IMR-90 (cell line): ENCODE results near the gene RGR. TPM values are rescaled to one million over a fixed set of nuclear protein-coding genes. Genes with fewer than 3 reads are reported as not detected.

Source experiments
- ATAC-seq: fragments of 200-7000 bp; cut with Tn5 transposase; 2 replicates; pipeline ENCODE4 v1.9.1; 2020; ENCODE audit warnings: low read depth, mild to moderate bottlenecking, moderate library complexity
- BruUV-seq: library from RNA; stranded (reverse); fragments of 400-500 nt; replicated peaks from 2 replicates; lab custom pipeline; 2021; lab: Mats Ljungman, UMichigan
- CTCF ChIA-PET: fragments of 300-600 bp; formaldehyde crosslinking; extraction: SDS; loops from one replicate; lab custom pipeline; 2021; ENCODE audit warnings: antibody characterized with exemption; lab: Yijun Ruan, JAX
- POLR2A ChIA-PET: fragments of 300-600 bp; sonication (Branson Sonifier 250); formaldehyde crosslinking; loops from one replicate; lab custom pipeline; 2022; ENCODE audit warnings: antibody characterized with exemption; ENCODE audit not compliant: unreplicated experiment; lab: Charles Lee
- DNase-seq: peaks from one replicate; pipeline ENCODE4 v3.0.0; 2013
- H2AFZ ChIP-seq: replicated peaks from 2 replicates; pipeline ENCODE3; 2013; ENCODE audit warnings: low read length, mild to moderate bottlenecking; ENCODE audit not compliant: poor library complexity
- H2AK5ac ChIP-seq: 2 replicates; pipeline ENCODE4 v1.6.1; 2013; ENCODE audit warnings: low read depth, low read length, inconsistent platforms
- H2AK9ac ChIP-seq: replicated peaks from 2 replicates; pipeline ENCODE3; 2013; ENCODE audit warnings: mild to moderate bottlenecking, low read depth, low read length, moderate library complexity; ENCODE audit not compliant: poor library complexity
- H2BK120ac ChIP-seq: 2 replicates; pipeline ENCODE4 v1.6.1; 2013; ENCODE audit warnings: low read depth, low read length, inconsistent platforms
- H2BK15ac ChIP-seq: 3 replicates; pipeline ENCODE4 v1.6.1; 2013; ENCODE audit warnings: low read depth, low read length, inconsistent platforms
- H2BK20ac ChIP-seq: 2 replicates; pipeline ENCODE4 v1.6.1; 2013; ENCODE audit warnings: low read depth, mild to moderate bottlenecking, inconsistent platforms, low read length, moderate library complexity
- H2BK5ac ChIP-seq: 2 replicates; pipeline ENCODE4 v1.6.1; 2013; ENCODE audit warnings: mild to moderate bottlenecking, low read depth, low read length, inconsistent platforms; ENCODE audit not compliant: poor library complexity, severe bottlenecking
- H3K14ac ChIP-seq: replicated peaks from 2 replicates; pipeline ENCODE4 v1.6.1; 2013; ENCODE audit warnings: low read depth, low read length, inconsistent platforms
- H3K18ac ChIP-seq: 2 replicates; pipeline ENCODE4 v1.6.1; 2013; ENCODE audit warnings: low read depth, low read length, control low read depth
- H3K23ac ChIP-seq: 2 replicates; pipeline ENCODE4 v1.6.1; 2013; ENCODE audit warnings: low read depth, low read length, inconsistent platforms
- H3K27ac ChIP-seq: 2 replicates; pipeline ENCODE4 v1.5.1; 2013; ENCODE audit warnings: mild to moderate bottlenecking, control low read depth, low read length; ENCODE audit not compliant: insufficient read depth
- H3K27me3 ChIP-seq: 2 replicates; pipeline ENCODE4 v1.6.1; 2013; ENCODE audit warnings: low read length; ENCODE audit not compliant: control insufficient read depth, insufficient read depth
- H3K36me3 ChIP-seq: 2 replicates; pipeline ENCODE4 v1.6.1; 2013; ENCODE audit warnings: low read length, mixed read lengths; ENCODE audit not compliant: control insufficient read depth, insufficient read depth
- H3K4ac ChIP-seq: 2 replicates; pipeline ENCODE4 v1.6.1; 2013; ENCODE audit warnings: low read depth, low read length, inconsistent platforms
- H3K4me1 ChIP-seq: 2 replicates; pipeline ENCODE4 v1.6.1; 2013; ENCODE audit warnings: low read length, mixed read lengths; ENCODE audit not compliant: control insufficient read depth, insufficient read depth
- H3K4me2 ChIP-seq: 2 replicates; pipeline ENCODE4 v1.6.1; 2013; ENCODE audit warnings: low read depth, mild to moderate bottlenecking, control low read depth, low read length, moderate library complexity
- H3K4me3 ChIP-seq: 2 replicates; pipeline ENCODE4 v1.5.1; 2013; ENCODE audit warnings: low read depth, mild to moderate bottlenecking, control low read depth, low read length, moderate library complexity; ENCODE audit not compliant: insufficient read depth
- H3K56ac ChIP-seq: 2 replicates; pipeline ENCODE4 v1.6.1; 2013; ENCODE audit warnings: low read length, inconsistent platforms; ENCODE audit not compliant: insufficient read depth; ENCODE audit errors: extremely low read depth
- H3K79me1 ChIP-seq, 2 experiments: 2 replicates each; pipeline ENCODE4 v1.6.1; 2013; ENCODE audit warnings: low read length in 2 of 2, inconsistent platforms in 1 of 2, low read depth in 1 of 2
- H3K9ac ChIP-seq: 2 replicates; pipeline ENCODE4 v1.6.1; 2013; ENCODE audit warnings: low read depth, low read length, control low read depth
- H3K9me1 ChIP-seq: 2 replicates; pipeline ENCODE4 v1.6.1; 2013; ENCODE audit warnings: low read length, inconsistent platforms; ENCODE audit not compliant: insufficient read depth
- H3K9me3 ChIP-seq: 2 replicates; pipeline ENCODE4 v1.6.1; 2013; ENCODE audit warnings: low read length; ENCODE audit not compliant: control insufficient read depth, insufficient read depth
- H4K20me1 ChIP-seq: 2 replicates; pipeline ENCODE4 v1.6.1; 2013; ENCODE audit warnings: low read length, inconsistent platforms; ENCODE audit not compliant: insufficient read depth
- H4K5ac ChIP-seq: 2 replicates; pipeline ENCODE4 v1.6.1; 2013; ENCODE audit warnings: mild to moderate bottlenecking, low read depth, low read length, control low read depth
- H4K8ac ChIP-seq, 2 experiments: 2 replicates each; pipeline ENCODE4 v1.6.1; 2013; ENCODE audit warnings: low read depth in 2 of 2, low read length in 2 of 2, control low read depth in 1 of 2, inconsistent platforms in 1 of 2
- H4K91ac ChIP-seq: 2 replicates; pipeline ENCODE4 v1.6.1; 2013; ENCODE audit warnings: low read depth, low read length, inconsistent platforms; ENCODE audit not compliant: insufficient read depth
- BHLHE40 ChIP-seq: fragments of 150-350 bp; IDR thresholded peaks from 2 replicates; pipeline ENCODE4 v1.6.1; 2016; ENCODE audit warnings: mild to moderate bottlenecking, low read depth, low read length
- CHD1 ChIP-seq: IDR thresholded peaks from 2 replicates; pipeline ENCODE4 v1.6.1; 2012; ENCODE audit warnings: low read depth, low read length, improper control_type of control experiment
- ELK1 ChIP-seq: fragments of 150-350 bp; IDR thresholded peaks from 2 replicates; pipeline ENCODE4 v1.6.1; 2016; ENCODE audit warnings: low read depth, mild to moderate bottlenecking, low read length, moderate library complexity, borderline replicate concordance
- FOS ChIP-seq: fragments of 150-350 bp; IDR thresholded peaks from 2 replicates; pipeline ENCODE4 v1.6.1; 2016; ENCODE audit warnings: low read depth, low read length
- MAFK ChIP-seq: IDR thresholded peaks from 2 replicates; pipeline ENCODE4 v1.6.1; 2012; ENCODE audit warnings: low read depth, low read length, improper control_type of control experiment
- MAZ ChIP-seq: IDR thresholded peaks from 2 replicates; pipeline ENCODE4 v1.6.1; 2012; ENCODE audit warnings: low read depth, mild to moderate bottlenecking, low read length, improper control_type of control experiment, moderate library complexity, borderline replicate concordance
- POLR2A ChIP-seq: IDR thresholded peaks from 2 replicates; pipeline ENCODE4 v1.6.1; 2012; ENCODE audit warnings: mild to moderate bottlenecking, low read depth, low read length
- RFX5 ChIP-seq: IDR thresholded peaks from 2 replicates; pipeline ENCODE4 v1.8.0; 2012; ENCODE audit warnings: low read depth, mild to moderate bottlenecking, low read length, moderate library complexity
- WGBS, 2 experiments: methylation state at CpG; one replicate each; pipeline versions ENCODE4 v1.1.5 to v1.1.7; 2013; ENCODE audit warnings: missing lambda C conversion rate in 2 of 2; ENCODE audit not compliant: insufficient read length in 1 of 2; ENCODE audit errors: extremely low coverage in 2 of 2; 5-methylcytosine and 5-hydroxymethylcytosine counted together
- dilution Hi-C: fragments of 300-500 bp; cut with HindIII; formaldehyde crosslinking; loops from one replicate; pipeline ENCODE4 v1.14.3; 2018; ENCODE audit warnings: low sequenced_read_pairs; ENCODE audit not compliant: unreplicated experiment
- in situ Hi-C: fragments of 300-500 bp; cut with MboI; formaldehyde crosslinking; loops from 3 replicates; pipeline ENCODE4 v1.14.3; 2019; ENCODE audit warnings: low sequenced_read_pairs, inconsistent platforms, mixed read lengths
- intact Hi-C: fragments of 100-400 bp; cut with micrococcal nuclease; formaldehyde crosslinking; loops from 2 replicates; pipeline ENCODE4 v1.10.0; 2022
- polyA plus RNA-seq, 3 experiments: library from polyadenylated mRNA; depleted of rRNA; stranded (reverse); fragments of >200 nt; gene quantifications; 2 replicates each; pipeline ENCODE4 v1.2.3, GENCODE V29; 2012; ENCODE audit warnings: low replicate concordance in 1 of 3
- total RNA-seq: library from RNA; depleted of rRNA; stranded (reverse); fragments of >200 nt; gene quantifications from 2 replicates; pipeline ENCODE4 v1.2.3, GENCODE V29; 2012

RGR gene
- total and polyA plus RNA-seq, 2 of the 4 experiments (the other 2 are of a cell fraction) = not detected

GRCh38 chr10:84241185-84241790 lies 3.6 kb upstream of the RGR start, which contains the start of gene LRIT1:
LRIT1 (minus strand) TSS chr10:84241546; CDS start chr10:84241439, 107 bp downstream.
- intact Hi-C loops = no loop called here
- no peaks in the 10 kb centered on the region for H3K79me1 ChIP-seq
- no peak within 1 kb of the TSS for H3K4me3 ChIP-seq
- no peak within 1 kb of the TSS for H3K23ac ChIP-seq
- no peak within 1 kb of the TSS for H4K91ac ChIP-seq
- H2BK20ac ChIP-seq = no peak within 1 kb of the TSS
- WGBS, 2 experiments = no CpG with 5 or more reads among the region's 13 CpGs
- H2BK15ac ChIP-seq = no peak within 1 kb of the TSS
- peaks cover 20% of the 10 kb centered on the region for H3K27me3 ChIP-seq
- no peak within 1 kb of the TSS for H3K4me2 ChIP-seq
- POLR2A ChIA-PET = no interaction called here
- no peak within 1 kb of the TSS for H3K4ac ChIP-seq
- no peak within 1 kb of the TSS for H2BK5ac ChIP-seq
- no peaks in the 10 kb centered on the region for H4K20me1 ChIP-seq
- TF ChIP-seq ELK1 (no peak), RFX5 (no peak), CHD1 (no peak), POLR2A (no peak), MAZ (no peak), MAFK (no peak), FOS (no peak), BHLHE40 (no peak)
- H3K56ac ChIP-seq = no peak within 1 kb of the TSS
- dilution Hi-C loops = no loop called here
- ATAC-seq (no peak), DNase-seq (no peak)
- H2AK5ac ChIP-seq = no peak within 1 kb of the TSS
- CTCF ChIA-PET = interaction anchor here (1.1 kb wide), 1 partner anchor 15 kb away, joined by 4 read pairs; no protein-coding TSS in a partner anchor
- H3K14ac ChIP-seq = no peak within 1 kb of the TSS
- no TSS peak for BruUV-seq
- H3K36me3 ChIP-seq = no peaks in the 10 kb centered on the region
- H3K9ac ChIP-seq = no peak within 1 kb of the TSS
- H3K9me1 ChIP-seq = no peaks in the 10 kb centered on the region
- H2BK120ac ChIP-seq = no peak within 1 kb of the TSS
- H3K4me1 ChIP-seq = no peaks in the 10 kb centered on the region
- no peak within 1 kb of the TSS for H3K27ac ChIP-seq
- no peak within 1 kb of the TSS for H4K8ac ChIP-seq
- no peaks in the 10 kb centered on the region for H3K9me3 ChIP-seq
- H3K18ac ChIP-seq = no peak within 1 kb of the TSS
- H2AK9ac ChIP-seq = no peak within 1 kb of the TSS
- no peak within 1 kb of the TSS for H4K5ac ChIP-seq
- in situ Hi-C loops = no loop called here
- H2AFZ ChIP-seq = no peak within 1 kb of the TSS
